Measurements from ENCODE around the gene SPIN1.

GRCh38 chr9:88436379-88436778 is 48.1 kb downstream of the SPIN1 start:
- TF ChIP-seq CTCF (conservative IDR thresholded peaks at IDR 0.05; ENCODE audit: low read length) (no peak), EZH2phosphoT487 (IDR thresholded peaks at IDR 0.05; ENCODE audit: borderline replicate concordance, low read depth, low read length) (no peak)
